C4-2B (cell line): ENCODE results near the gene DCHS2.

Source experiments
- ZFX ChIP-seq: fragments of 450-650 bp; IDR thresholded peaks from 2 replicates; pipeline ENCODE4 v1.6.1; 2017
- TF ChIP-seq, protein P1 (sequence below): fragments of 450-650 bp; conservative IDR thresholded peaks from 2 replicates; pipeline ENCODE4 v1.5.1; 2017; ENCODE audit warnings: mild to moderate bottlenecking

DNA sequence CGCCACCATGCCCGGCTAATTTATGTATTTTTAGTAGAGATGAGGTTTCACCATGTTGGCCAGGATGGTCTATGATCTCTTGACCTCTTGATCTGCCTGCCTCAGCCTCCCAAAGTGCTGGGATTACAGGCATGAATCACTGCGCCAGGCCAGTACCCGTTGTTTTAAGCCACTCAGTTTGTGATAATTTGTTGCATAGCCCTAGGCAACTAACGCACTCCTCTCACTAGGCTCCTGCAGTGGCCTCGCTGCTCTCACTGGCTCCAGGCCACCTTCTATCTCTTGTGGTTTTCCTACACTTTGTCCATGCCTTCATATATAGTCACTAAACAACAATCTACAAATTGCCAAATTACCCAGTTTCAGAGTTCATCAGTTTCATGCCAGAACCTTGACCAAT lies 58.1 kb downstream of the DCHS2 start:
- TF ChIP-seq, protein P1, sequence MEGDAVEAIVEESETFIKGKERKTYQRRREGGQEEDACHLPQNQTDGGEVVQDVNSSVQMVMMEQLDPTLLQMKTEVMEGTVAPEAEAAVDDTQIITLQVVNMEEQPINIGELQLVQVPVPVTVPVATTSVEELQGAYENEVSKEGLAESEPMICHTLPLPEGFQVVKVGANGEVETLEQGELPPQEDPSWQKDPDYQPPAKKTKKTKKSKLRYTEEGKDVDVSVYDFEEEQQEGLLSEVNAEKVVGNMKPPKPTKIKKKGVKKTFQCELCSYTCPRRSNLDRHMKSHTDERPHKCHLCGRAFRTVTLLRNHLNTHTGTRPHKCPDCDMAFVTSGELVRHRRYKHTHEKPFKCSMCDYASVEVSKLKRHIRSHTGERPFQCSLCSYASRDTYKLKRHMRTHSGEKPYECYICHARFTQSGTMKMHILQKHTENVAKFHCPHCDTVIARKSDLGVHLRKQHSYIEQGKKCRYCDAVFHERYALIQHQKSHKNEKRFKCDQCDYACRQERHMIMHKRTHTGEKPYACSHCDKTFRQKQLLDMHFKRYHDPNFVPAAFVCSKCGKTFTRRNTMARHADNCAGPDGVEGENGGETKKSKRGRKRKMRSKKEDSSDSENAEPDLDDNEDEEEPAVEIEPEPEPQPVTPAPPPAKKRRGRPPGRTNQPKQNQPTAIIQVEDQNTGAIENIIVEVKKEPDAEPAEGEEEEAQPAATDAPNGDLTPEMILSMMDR: no peak
- no peak for TF ChIP-seq ZFX
